GM21576 (cell line): ENCODE results near the gene TMC2.
A peak's percentile ranks its signal among the peaks of the same experiment; 100 is the strongest.

Experiments used
- ATAC-seq: cut with Tn5 transposase; IDR thresholded peaks from one replicate; pipeline ENCODE4 v1.9.1; 2021; ENCODE audit warnings: mild to moderate bottlenecking, moderate library complexity; ENCODE audit not compliant: unreplicated experiment

Gene TMC2

DNA sequence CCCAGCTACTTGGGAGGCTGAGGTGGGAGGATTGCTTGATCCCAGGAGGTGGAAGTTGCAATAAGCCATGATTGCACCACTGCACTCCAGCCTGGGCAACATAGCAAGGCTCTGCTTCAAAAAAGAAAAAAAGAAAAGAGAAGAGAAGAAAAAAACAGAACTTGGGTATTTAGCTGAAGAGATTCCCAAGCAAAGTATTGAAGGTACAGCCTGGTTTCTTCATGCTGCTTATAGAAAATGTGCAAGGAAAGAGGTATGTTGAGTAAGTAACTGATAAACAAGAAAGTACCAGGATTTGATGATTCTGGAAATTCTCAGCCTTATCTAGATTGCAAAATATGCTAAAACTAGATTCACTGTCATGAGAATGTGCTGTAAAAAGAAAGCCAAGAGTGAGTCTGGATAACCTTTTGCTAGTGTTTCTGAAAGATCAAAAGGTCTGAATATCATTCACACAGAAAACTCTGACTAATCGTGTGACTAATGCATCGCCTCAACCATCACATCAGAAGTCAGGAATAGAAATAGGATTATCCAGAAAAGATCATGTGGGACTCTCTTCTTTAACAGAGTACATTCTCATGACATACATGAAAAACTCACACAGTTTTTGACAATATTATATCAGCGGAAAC, 83.7 kb downstream of the TMC2 start:
- no peak for ATAC-seq

DNA sequence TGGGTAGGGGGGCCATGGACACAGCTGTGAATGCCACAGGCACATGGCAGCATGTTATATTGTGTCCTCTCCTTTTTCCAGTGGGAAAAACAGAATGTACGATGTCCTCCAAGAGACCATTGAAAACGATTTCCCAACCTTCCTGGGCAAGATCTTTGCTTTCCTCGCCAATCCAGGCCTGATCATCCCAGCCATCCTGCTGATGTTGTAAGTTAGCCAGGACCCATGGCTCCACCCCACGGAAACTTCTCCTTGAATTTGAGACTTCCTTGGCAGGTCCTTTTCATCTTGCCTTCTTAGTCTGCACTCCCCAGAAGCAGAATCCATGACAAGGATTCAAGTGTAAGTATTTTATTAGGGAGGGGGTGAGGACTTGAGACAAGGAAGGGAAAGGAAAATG, 87.8 kb downstream of the TMC2 start:
- ATAC-seq, result no peak

DNA sequence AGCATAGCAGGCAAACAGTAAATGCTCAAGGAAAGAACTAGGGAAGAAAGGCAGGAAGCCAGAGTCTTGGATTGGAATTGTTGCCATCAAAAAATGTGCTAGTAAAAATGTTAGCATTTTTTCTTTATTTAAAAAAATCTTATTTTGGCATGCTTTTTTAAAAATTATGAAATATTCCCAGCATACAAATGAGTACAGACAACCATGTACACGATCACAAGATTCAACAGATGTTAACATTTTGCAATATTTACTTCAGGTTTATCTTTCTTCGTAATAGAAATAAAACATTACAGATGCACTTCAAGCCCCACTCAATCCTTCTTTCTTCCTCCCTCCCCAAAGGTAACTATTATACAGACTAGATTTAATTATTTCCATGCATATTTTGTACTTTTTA, 88.7 kb downstream of the TMC2 start:
- ATAC-seq, result no peak

DNA sequence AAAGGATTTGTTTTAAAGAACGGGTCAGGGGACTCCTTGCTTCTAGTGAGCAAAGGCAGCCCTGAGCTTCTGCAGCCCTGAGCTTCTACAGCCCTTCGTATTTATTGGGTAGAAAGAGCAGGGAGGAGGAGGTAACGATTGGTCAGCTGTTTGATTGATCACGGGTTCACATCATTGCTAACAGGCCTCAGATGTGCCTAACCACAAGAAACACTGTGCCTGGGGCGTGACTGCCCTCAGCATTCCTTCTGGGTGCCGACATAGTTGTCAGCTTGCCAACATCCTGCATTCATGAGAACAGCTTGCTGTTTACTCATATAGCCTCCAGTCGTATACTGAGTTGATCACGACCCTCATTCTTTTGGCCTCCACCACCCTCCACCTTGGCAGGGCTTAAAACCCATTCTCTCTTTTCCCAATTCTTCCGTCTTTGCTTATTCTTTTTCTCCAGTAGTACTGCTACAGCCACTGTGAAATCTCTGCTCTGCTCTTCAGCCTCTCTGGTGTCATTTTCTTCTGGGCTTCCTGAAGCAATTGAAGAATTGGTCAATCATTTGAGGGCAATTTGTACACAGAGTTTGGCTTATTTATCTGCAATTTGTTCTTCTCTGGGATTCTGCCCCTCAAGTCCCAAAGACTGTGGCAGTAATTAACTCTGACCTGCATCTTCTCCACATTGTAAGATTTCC, 90.6 kb downstream of the TMC2 start:
- ATAC-seq, result no peak

DNA sequence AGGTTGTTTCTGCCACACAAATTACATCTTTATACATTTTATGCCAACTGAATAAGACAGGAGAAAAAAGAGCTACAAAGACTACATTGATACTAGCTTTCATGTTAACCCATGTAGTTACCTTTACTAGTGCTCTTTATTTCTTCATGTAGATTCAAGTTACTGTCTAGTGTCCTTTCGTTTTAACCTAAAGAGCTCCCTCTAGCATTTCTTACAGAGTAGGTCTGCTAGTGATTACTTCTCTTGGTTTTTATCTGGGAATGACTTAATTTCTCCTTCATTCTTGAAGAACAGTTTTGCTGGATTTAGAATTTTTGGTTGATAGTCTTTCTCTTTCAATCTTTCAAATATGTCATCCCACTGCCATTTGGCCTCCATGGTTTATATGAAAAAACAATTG, 94.9 kb downstream of the TMC2 start:
- no peak for ATAC-seq

DNA sequence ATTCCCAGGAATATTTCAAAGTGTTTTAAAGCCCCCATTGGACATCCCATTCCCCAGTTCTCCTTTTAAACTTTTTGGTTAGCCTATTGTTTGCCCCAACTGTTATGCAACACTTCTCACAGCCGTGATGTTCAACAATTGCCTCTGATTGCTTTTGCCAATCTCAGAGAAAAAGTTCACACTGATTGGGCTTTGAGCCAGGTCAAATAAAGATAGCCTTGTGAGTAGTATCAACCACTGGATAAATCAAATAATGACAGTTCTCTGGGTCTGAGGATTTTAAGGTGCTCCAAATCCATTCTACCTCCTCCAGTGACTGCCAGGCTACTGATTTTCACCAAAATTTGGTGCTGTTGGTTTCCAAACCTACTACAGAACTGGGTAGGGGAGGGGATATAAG, 97.0 kb downstream of the TMC2 start:
- ATAC-seq, result no peak

DNA sequence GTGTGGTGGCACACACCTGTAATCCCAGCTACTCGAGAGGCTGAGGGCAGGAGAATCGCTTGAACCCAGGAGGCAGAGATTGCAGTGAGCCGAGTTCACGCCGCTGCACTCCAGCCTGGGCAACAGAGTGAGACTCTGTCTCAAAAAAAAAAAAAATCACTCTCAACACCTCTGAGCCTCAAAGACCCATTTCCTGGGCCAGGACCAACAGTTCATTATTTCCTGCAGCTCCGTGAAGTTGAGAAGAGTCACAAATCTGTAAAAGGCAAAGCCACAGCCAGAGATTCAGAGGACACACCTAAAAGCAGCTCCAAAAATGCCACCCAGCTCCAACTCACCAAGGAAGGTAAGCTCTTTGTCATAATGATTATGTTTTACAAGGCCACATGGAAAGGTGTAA, 100.9 kb downstream of the TMC2 start:
- ATAC-seq, result no peak

DNA sequence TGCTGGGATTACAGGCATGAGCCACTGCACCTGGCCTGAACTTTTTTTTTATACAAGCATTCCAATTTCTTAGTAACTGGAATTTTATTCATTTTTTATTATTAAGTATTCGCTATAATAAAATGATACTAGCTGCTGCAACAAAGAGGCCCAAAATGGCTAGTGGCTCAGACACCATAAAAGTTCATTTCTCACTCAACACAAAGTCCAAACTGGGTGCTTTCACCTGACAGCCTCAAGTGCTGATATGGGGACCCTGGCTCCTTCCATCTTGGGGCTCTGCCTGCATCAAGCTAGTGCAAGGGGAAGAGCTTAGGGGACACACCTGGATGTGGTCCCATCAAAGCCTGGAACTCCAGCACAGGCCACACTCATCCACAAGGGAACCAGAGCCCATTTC, 103.9 kb downstream of the TMC2 start:
- no peak for ATAC-seq

DNA sequence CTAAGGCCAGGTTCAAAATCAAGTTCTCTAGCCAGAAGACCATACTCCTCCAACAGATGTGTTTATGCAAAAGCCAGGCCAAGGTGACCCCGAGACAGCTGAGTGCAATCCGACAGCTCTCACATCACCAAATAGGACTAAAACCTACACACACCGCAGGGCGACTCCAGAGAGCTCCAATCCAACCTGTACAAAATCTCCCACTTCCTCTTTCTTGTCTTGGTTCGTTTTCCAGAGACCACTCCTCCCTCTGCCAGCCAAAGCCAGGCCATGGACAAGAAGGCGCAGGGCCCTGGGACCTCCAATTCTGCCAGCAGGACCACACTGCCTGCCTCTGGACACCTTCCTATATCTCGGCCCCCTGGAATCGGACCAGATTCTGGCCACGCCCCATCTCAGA, 104.5 kb downstream of the TMC2 start:
- no peak for ATAC-seq

DNA sequence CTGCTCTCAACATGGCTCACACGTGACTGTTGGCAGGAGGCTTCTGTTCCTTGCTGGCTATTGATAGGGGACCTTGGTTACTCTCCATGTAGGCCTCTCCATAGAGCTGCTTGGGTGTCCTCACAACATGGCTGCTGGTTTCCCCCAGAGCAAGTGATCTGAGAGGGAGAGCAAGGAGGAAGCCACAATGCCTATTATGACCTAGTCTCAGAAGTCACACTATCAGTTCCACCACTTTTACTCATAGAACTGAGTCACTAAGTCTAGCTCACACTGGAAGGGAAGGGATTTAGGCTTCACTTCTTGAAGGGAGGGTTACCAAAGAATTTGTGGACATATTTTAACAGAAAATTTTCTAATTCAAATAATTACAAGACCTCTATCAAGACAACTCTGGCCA, 107.3 kb downstream of the TMC2 start:
- no peak for ATAC-seq

DNA sequence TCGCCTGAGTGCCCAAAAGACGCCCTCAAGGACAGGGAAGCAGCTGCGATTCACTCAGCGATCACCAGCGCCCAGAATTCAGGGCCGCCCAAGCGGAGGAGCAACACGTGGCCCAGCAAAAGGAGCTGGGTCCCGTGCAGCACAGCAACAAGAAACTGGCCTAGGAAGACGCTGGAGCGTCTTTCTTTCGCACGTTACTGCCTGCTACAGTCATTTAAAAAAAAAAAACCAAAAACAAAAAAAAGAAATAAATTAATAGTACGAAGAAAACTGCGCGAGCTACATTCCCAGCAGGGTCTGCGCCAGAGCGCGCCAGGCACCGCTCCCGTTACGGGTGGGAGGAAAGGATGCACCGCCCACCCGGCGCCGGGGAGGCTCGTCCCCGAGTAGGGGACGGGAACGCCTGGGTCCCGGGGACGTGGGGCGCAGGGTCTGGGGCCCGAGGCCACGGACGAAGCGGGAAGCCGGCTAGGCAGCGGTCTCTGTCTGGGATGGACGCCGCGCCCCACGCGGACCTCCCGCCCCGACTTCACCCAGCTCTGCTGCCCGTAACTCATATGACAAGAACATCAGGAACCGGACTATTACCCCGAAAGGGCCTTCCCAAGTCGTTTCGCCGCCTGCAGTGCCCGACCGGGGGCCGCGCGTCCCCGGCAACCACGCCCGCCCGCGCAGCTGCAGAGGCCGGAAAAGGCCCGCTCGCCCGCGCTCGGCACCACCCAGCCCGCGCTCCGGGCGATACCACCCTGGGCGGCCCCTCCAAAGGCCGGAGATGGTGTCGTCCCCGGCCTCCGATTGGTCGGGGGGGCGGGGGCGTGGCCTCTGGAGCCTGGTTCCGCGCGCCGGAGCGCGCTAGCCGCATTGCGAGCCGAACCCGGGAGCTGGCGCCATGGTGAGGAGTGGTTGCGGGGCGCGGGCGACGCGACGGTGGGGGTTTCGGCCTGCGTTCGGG, 115.7 kb downstream of the TMC2 start, which contains the start of gene NOP56:
Gene NOP56, plus strand, starts transcription at position 861 of the 952 bp plus-strand sequence. Its CDS starts 29 bp downstream, at position 890.
- peak; percentile 72 for ATAC-seq

DNA sequence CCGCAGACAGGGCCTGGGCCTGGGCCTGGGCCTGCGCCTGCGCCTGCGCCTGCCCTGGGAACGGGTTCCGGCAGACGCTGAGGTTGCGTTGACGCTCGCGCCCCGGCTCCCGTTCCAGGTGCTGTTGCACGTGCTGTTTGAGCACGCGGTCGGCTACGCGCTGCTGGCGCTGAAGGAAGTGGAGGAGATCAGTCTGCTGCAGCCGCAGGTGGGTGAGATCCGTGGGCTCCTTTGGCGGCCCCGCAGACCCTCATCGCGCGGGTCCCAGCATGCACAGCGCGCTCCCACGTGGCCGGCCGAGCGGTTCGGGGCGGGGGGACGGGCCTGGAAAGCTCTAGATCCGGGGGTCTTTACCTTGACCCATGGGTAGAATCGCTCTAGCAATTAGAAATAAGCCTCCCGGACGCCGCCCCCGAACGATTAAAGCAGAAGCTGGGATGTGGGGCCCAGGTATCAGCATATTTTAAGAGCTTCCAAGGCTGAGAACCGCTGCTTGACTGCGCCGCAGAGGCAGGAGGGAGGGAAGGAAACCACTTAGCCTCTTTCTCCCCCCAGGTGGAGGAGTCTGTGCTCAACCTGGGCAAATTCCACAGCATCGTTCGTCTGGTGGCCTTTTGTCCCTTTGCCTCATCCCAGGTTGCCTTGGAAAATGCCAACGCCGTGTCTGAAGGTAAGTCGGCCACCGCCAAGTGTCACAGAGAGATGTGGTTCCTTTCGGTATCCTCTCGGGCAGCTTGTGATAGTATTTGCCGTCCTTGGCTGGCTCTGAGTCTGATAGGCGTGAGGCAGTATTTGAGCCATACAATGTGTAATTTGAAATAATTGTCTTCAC, 116.6 kb downstream of the TMC2 start:
- peak; percentile 43 for ATAC-seq

DNA sequence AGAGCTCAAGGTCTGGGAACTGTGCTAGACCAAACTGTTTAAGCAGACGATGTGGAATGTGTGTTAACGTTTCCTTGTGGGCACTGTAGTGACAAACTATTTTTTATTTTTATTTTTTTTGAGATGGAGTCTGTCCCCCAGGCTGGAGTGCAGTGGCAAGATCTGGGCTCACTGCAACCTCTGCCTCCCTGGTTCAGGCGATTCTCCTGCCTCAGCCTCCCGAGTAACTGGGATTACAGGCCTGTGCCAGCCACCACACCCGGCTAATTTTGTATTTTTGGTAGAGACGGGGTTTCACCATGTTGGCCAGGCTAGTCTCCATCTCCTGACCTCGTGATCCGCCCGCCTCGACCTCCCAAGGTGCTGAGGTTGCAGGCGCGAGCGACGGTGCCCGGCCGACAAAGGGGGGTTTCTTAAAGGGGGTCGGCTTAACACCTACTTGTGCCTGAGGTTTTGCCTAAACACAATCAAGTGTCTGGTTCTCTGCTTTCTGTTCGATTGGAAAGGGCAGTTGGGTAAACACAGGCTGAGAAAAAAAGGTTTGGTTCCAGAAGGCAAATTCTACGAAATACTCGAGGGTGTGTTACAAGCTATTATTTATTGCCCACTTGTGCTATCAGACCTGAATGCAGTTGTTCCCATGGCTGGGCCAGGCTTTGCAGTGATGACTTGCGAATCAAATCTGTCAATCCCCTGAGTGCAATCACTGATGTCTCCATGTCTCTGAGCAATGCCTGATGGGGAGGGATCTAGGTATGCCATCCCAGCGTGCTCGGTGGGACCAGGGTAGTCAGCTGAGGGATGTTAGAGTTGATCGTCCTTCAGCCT, 117.4 kb downstream of the TMC2 start:
- ATAC-seq, result no peak

DNA sequence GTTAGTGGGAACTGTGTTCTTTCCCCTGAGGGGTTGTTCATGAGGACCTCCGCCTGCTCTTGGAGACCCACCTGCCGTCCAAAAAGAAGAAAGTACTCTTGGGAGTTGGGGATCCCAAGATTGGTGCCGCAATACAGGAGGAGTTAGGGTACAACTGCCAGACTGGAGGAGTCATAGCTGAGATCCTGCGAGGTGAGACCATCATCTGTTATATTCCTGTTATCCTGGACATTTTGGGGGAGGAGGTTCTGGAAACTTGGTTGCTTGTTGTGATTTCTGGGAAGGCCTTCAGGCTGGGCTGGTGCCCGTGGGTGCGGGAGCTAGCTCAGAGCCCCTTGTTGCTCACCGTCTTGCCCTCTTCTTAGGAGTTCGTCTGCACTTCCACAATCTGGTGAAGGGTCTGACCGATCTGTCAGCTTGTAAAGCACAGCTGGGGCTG, 118.0 kb downstream of the TMC2 start:
- ATAC-seq, result no peak

DNA sequence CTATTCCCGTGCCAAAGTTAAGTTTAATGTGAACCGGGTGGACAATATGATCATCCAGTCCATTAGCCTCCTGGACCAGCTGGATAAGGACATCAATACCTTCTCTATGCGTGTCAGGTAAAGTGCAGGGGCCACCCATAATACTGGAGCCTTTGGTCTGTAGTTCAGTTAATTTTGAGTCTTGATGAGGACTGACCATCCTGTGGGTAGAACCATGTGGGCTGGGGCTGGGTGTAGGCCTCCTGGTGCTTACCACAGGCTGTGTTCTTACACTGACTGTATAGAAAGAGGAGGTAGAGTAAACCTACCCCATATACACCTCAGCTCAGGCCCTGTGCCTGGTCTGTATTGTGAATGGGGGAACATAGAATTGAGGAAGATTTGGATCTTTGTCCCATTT, 118.5 kb downstream of the TMC2 start:
- ATAC-seq, result no peak

DNA sequence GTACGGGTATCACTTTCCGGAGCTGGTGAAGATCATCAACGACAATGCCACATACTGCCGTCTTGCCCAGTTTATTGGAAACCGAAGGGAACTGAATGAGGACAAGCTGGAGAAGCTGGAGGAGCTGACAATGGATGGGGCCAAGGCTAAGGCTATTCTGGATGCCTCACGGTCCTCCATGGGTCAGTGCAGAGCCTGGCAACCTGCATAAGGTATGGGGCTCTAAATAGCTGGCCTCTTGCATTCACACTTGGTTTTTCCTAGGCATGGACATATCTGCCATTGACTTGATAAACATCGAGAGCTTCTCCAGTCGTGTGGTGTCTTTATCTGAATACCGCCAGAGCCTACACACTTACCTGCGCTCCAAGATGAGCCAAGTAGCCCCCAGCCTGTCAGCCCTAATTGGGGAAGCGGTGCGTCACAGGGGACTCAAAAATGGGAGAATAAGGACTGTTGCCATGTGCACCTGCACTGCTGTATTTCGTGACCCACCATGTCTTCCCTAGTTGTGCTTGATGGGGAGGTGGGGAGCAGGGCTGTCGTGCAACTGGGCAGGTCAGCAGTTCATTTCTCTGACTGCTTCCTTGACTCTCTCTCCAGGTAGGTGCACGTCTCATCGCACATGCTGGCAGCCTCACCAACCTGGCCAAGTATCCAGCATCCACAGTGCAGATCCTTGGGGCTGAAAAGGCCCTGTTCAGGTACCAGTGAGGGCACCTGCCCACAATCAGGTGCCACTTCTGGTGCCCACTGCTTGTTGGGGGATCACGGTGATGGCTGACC, 119.2 kb downstream of the TMC2 start:
- ATAC-seq, result no peak

DNA sequence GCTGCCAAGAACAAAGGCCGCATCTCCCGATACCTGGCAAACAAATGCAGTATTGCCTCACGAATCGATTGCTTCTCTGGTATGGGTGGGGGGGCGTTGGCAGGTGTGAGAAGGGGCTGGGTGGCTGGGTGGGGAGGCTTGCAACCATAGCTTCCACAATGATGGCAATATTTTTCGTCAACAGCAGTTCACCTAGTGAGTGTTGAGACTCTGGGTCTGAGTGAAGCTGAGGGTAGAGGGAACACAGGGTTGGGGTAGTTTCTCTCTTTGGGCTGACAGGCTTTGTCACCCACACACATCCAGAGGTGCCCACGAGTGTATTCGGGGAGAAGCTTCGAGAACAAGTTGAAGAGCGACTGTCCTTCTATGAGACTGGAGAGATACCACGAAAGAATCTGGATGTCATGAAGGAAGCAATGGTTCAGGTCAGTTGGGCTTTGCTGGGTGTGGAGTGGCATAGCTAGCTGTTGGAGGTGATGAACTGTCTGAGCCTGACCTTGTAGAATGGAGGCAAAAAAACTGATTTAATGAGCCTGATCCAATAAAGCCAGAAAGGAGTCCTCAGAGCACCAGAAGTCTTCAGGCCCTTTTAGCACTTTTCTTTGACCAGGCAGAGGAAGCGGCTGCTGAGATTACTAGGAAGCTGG, 120.2 kb downstream of the TMC2 start:
- ATAC-seq, result no peak

DNA sequence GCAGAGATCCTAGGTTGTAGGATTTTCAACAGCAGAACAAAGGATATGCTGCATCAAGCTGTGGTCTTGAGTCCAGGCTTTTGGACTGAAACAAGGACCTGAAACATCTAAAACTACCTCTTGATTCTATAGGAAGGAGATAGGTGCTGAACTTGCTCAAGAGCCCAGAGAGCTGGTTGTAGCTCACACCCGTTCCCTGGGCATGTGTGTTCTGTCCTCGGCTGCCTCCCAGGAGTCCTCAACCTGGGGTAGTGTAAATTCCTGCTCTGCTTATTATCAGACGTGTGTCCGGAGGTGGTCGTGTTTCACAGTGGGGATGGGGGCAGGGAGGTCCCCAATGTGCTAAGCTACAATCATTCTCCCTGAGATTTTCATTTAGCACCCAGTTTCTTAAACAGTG, 120.9 kb downstream of the TMC2 start:
- no peak for ATAC-seq

DNA sequence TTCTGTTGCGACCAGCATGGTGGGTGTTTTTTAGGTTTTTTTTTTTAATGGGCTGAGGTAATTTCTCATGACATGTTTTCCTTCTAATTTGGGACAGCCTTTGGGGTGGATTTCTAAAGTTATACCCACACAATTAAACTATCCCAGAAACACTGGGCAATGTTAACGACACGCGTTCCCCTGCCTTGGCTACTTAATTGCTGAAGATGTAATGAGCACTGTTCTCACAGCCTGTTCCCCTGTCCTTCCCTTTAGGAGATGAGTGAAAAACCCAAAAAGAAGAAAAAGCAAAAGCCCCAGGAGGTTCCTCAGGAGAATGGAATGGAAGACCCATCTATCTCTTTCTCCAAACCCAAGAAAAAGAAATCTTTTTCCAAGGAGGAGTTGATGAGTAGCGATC, 121.3 kb downstream of the TMC2 start:
- ATAC-seq, result no peak
